Endothelial cell of hepatic sinusoid (primary cell): ENCODE measurements around the gene NCKAP5.
"Not testable (repeated sequence)": the region's sequence is repeated elsewhere in the genome, so short reads cannot be mapped to it uniquely, and the experiment has no call there.

Experiments
- in situ Hi-C: cut with HindIII; loops from 2 replicates; pipeline ENCODE4 v1.10.0; 2017; ENCODE audit warnings: low sequenced_read_pairs

The NCKAP5 gene

GRCh38 chr2:132863961-132864360 is 704.3 kb downstream of the NCKAP5 start:
- in situ Hi-C loops: no loop called here

GRCh38 chr2:132860220-132860619 is 708.0 kb downstream of the NCKAP5 start:
- in situ Hi-C loops: no loop called here

- in situ Hi-C loops: no loop called here
Measured at GRCh38 chr2:132859590-132859989, 708.7 kb downstream of the NCKAP5 start.

GRCh38 chr2:132857319-132857718 is 710.9 kb downstream of the NCKAP5 start:
- in situ Hi-C loops: no loop called here

DNA sequence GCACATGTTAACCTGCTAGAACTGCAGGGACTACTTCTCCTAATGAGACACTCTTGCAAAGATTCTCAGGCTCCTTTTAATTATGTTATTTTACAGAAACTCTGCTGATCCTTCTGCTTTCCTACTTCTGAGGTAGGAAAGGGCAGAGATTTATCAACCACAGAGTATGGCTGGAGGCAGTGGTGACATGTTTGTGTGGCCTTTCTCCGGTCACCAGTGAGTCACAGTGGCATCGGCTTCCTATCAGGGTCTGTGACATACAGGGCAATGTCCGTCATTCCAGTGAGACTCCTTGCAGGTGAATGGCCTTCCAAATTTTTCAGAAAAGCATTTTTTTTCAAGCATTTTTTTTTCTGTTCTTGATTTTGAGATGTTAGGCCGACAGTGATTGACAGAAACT is 717.6 kb downstream of the NCKAP5 start:
- in situ Hi-C loops: no loop called here

DNA sequence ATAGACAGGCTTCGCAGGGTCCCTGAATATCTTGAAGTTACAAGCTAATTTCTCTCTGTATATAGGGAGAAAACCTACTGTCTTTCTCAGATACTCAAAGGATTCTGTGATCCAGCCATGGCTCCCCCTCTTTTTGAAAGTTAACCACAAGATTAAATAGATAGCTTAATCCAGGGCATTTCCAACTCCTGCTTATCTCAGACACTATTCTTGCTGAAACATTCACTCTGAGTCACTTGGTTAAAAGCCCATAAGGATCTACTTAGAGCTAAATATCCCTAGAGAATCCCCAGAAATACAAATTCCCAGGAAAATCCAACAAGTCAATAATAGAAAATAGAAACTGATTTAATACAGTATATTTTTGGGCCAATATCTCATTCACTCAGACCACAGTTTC is 719.1 kb downstream of the NCKAP5 start:
- in situ Hi-C loops: no loop called here

DNA sequence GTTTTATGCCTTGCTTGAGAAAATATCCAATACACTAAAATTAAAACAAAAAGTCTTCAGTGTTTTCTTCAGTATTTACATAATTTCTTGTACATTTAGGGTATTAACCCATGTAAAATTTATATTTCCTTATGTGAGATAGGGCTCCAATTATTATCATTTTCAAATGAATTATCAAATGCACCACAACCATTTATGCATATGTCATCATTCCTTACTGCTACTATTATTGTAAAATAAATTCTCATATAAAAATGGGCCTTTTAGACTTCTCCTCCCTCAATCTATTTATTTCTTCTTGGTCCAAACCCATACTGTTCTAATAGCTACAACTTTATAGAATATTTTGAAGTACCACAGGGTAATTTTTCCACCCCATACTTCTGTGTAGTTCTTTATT is 722.9 kb downstream of the NCKAP5 start:
- in situ Hi-C loops: no loop called here

DNA sequence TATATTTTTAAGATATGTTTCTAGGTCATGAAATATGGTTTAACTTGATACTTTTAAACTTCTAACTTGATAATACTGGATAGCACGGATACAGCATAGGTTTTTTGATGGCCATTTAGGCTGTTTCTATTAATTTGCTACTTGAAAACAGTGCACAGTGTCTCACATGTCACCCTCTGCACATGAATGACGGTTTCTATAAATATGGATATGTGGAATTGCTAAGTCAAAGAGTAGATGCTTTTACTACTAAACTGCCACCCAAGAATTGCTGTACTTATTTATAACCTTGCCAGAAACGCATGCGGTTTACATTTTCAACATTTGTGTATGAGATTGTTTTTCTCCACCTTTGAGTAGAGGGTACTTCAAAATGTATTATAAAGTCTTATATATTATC is 723.7 kb downstream of the NCKAP5 start:
- in situ Hi-C loops: no loop called here

DNA sequence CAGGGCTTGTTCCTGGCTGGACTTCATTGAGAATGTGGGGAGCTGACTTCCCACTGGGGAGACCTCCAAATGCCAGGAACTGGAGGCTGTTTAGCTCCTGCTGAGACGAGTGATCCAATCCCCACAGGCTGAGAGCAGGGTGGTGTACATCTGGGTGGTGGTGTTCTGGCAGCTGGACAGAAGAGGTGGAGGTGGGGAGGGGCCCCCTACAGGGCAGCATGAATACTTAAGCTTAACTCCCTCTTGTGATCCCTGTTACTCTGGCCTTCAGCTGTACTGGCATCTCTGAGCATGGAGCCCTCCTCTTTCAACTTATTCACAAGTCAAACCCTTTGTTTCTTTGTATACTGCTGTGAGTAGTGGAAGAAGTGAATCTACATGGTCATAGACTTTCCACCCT is 730.5 kb downstream of the NCKAP5 start:
- in situ Hi-C loops: no loop called here

DNA sequence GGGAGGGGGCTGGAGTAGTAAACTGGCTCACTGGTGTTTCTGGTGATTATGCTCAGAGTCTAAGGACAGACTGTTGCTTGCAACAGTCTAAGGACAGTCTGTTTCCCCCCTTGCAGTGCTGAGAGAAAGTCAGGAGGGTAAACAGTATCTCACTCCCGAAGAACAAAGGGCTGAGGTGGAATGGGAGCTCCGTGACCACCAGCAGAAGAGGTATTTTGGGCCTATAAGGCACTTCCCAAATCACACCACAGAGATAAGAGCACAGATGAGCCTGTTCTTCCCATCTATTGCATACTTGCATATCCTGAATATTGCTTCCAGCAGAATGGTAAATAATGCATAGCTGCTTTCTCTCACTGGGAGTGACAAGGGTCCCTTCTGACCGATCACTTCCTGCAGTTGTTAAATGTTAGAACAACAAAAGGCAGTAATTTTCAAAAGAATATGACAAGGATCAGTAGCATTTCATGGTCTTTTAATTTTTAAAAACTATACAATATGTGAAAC is 737.9 kb downstream of the NCKAP5 start:
- in situ Hi-C loops: no loop called here

DNA sequence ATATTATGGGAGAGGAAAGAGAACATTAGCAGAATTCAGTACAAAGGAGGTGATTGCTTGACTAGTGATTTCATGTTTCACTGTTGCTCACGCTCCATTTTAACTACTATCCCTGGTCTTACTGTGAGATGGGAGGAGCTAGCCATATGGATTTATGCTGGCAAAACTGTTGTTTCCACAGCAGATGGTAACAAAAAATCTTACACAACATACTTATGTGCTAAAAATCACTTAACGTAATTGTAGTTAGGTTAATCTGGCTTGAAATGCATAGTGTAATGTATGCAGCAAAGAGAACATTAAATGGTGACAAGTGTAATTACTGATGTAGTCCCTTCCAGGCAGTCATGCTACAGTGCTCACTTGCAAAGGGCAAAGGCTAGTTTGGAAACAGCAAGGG is 742.7 kb downstream of the NCKAP5 start:
- in situ Hi-C loops: no loop called here

DNA sequence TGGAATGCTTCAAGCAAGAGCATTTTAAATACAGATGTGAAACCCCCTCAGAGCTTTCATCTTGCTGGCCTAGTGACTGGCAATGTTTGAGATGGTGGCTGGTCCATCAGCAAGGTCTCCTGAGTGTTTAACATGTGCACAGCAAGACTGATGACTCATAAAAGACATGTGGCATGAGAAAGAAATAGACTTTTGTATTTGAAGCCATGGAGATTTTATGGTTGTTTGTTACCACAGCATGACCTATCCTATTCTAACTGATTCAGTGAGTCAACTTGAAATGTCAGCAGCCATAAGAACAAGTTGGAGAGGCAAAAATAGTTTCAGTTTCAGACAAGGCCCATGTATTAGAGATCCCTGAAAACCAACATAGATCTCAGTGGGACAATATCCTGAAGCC is 743.5 kb downstream of the NCKAP5 start:
- in situ Hi-C loops: no loop called here

GRCh38 chr2:132816234-132816633 is 752.0 kb downstream of the NCKAP5 start:
- in situ Hi-C loops: no loop called here

GRCh38 chr2:132815516-132815915 is 752.7 kb downstream of the NCKAP5 start:
- in situ Hi-C loops: no loop called here

GRCh38 chr2:132814651-132815050 is 753.6 kb downstream of the NCKAP5 start:
- in situ Hi-C loops: no loop called here

- in situ Hi-C loops: no loop called here
Measured at GRCh38 chr2:132813422-132813821, 754.8 kb downstream of the NCKAP5 start.

DNA sequence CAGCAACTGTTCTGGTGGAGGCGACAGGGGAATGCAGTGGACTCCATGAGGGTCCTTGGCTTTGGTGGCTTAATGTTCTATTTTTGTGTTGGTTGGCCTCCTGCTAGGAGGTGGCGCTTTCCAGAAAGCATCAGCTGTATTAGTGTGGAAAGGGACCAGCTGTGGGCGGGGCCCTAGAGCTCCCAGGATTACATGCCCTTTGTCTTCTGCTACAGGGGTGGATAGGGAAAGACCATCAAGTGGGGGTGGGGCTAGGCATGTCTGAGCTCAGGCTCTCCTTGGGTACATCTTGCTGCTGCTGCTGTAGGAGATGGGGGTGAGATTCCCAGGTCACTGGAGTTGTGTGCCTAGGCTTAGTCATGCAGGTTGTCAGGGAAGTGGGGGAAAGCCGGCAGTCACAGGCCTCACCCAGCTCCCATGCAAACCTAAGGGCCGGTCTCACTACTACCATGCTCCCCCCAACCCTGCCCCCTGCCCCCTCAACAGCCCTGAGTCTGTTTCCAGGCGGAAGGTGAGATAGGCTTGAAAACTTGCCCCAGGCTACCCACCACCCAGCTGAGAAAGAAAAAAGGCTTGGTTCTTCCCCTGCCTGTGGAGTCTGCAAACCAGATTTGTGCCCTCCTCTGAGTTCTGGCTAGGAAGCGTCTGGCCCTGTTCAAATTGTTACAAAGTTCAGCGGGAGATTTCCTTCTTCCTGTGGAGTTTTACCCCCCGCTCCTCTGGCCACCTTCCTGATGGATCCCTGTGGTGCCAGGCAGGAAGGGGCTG is 756.9 kb downstream of the NCKAP5 start:
- in situ Hi-C loops: no loop called here

DNA sequence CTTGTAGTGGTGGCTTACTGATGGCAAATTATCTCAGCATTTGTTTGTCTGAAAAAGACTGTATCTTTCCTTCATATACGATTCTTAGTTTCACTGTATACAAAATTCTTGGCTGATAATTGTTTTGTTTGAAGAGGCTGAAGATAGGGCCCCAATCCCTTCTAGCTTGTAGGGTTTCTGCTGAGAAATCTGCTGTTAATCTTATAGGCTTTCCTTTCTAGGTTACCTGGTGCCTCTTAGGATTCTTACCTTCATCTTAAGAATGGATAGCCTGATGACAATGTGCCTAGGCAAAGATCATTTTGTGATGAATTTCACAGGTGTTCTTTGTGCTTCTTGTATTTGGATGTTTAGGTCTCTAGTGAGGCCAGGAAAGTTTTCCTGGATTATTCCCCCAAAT is 758.3 kb downstream of the NCKAP5 start:
- in situ Hi-C loops: not testable (repeated sequence)

- in situ Hi-C loops: no loop called here
Measured at GRCh38 chr2:132804051-132804450, 764.2 kb downstream of the NCKAP5 start.

DNA sequence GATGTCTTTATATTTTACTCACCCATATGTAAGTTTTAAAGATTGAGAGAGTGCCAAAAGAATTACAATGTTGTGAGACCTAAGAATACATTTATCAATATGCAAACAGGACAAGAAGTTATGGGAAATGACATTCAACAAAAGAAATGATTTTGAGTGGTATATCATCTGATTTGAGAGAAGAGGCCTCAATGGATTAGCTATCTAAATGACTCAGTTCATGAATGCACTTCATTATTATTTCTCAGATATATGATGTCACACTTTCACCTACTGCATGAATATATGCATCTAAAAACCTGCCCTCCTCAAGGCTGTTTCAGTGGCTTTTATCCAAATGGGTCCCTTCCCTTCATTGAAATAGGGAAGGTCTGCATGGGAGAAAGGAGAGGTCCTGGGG is 769.9 kb downstream of the NCKAP5 start:
- in situ Hi-C loops: no loop called here

- in situ Hi-C loops: no loop called here
Measured at GRCh38 chr2:132797556-132797955, 770.7 kb downstream of the NCKAP5 start.

GRCh38 chr2:132797071-132797470 is 771.2 kb downstream of the NCKAP5 start:
- in situ Hi-C loops: no loop called here

DNA sequence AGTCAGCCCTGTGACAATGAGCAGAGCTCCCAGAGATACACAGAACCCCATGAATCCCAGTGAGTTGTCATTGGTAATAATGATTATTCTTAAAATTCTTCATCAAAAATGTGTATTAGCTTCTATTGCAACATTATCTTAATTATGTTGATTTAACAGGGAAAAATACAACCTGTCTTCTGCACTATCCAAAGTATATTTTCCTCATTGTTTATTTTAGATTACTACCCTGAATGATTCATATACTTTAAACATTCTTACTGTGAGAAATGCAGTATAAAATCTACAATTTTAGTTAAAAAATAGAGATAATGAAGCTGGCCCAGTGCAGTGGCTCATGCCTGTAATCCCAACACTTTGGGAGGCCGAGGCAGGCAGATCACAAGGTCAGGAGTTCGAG is 773.0 kb downstream of the NCKAP5 start:
- in situ Hi-C loops: no loop called here
